Right lobe of liver (tissue), 4 donors: ENCODE measurements around the gene SLC41A3.

Source experiments
- POLR2A ChIP-seq: fragments of 450-650 bp; IDR thresholded peaks from one replicate; pipeline ENCODE4 v1.6.1; 2017; ENCODE audit warnings: antibody characterized with exemption, mild to moderate bottlenecking
- TF ChIP-seq, protein P1 (sequence below), 4 donors: fragments of 200-600 bp in 3 of 4; fragments of 450-650 bp in 1 of 4; IDR thresholded peaks; one replicate each; pipeline versions ENCODE4 v1.5.1 to v1.8.0; 2016 to 2022; ENCODE audit warnings: antibody characterized with exemption in 4 of 4, mild to moderate bottlenecking in 2 of 4
- donor health status: DM: no; HTN: no; CAD: no.
- donor health status: DM: no; HTN: no; CAD: no.
- donor health status: DM: no; HTN: yes; CAD: no.

DNA sequence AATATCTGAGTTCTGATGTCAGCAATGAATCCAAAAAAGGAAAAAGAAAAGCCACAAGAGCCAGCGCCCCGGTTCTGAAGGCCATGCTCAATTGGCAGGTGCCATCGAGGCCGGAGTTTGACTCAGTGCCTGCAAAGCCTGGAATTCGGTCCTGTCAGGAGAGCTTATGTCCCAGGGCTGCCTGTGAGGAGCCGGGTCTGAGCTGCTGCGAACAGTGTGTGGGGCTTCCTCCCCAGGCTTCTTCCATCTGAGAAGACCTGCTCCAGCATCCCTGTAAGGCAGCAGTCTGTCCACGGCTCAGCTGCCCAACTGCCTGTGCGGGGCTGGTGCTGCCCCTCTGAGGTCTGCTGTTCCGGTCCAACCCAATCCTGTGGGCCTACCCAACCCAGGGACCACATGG lies 68.8 kb downstream of the SLC41A3 start:
- no peak for TF ChIP-seq POLR2A
- TF ChIP-seq, protein P1, sequence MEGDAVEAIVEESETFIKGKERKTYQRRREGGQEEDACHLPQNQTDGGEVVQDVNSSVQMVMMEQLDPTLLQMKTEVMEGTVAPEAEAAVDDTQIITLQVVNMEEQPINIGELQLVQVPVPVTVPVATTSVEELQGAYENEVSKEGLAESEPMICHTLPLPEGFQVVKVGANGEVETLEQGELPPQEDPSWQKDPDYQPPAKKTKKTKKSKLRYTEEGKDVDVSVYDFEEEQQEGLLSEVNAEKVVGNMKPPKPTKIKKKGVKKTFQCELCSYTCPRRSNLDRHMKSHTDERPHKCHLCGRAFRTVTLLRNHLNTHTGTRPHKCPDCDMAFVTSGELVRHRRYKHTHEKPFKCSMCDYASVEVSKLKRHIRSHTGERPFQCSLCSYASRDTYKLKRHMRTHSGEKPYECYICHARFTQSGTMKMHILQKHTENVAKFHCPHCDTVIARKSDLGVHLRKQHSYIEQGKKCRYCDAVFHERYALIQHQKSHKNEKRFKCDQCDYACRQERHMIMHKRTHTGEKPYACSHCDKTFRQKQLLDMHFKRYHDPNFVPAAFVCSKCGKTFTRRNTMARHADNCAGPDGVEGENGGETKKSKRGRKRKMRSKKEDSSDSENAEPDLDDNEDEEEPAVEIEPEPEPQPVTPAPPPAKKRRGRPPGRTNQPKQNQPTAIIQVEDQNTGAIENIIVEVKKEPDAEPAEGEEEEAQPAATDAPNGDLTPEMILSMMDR (IDR thresholded peaks at IDR 0.05), result no peak
